ENCODE results near the gene DBH. TPM values are rescaled to one million over a fixed set of nuclear protein-coding genes. Genes with fewer than 3 reads are reported as not detected.

Gene DBH
- total RNA-seq, 1 donor from 2014 or later: under 0.01 TPM

GRCh38 chr9:133679056-133679455 lies 42.9 kb downstream of the DBH start:
- FAIRE-seq (no peak), DNase-seq (ENCODE audit: low spot score in 2 of 2) (no peak)

- no peak for FAIRE-seq
- DNase-seq (ENCODE audit: low spot score in 2 of 2): no peak
Observed at GRCh38 chr9:133679466-133680061, 43.4 kb downstream of the DBH start.

GRCh38 chr9:133680250-133680975 lies 44.2 kb downstream of the DBH start:
- no peak for DNase-seq (ENCODE audit: low spot score in 2 of 2)
- FAIRE-seq: no peak

- FAIRE-seq (no peak), DNase-seq (ENCODE audit: low spot score in 2 of 2) (no peak)
Observed at GRCh38 chr9:133680976-133681657, 45.0 kb downstream of the DBH start.

- no peak for DNase-seq (ENCODE audit: low spot score in 2 of 2)
- no peak for FAIRE-seq
Observed at GRCh38 chr9:133681658-133682306, 45.6 kb downstream of the DBH start.

- no peak for FAIRE-seq
- DNase-seq (ENCODE audit: low spot score in 2 of 2): no peak
Observed at GRCh38 chr9:133682818-133683585, 46.8 kb downstream of the DBH start.

- FAIRE-seq (no peak), DNase-seq (ENCODE audit: low spot score in 2 of 2) (no peak)
Observed at GRCh38 chr9:133683586-133684120, 47.5 kb downstream of the DBH start.

- FAIRE-seq (no peak), DNase-seq (ENCODE audit: low spot score in 2 of 2) (peak; percentile 52 to 67)
Observed at GRCh38 chr9:133684121-133684935, 48.2 kb downstream of the DBH start.

- FAIRE-seq (no peak), DNase-seq (ENCODE audit: low spot score in 2 of 2) (no peak)
Observed at GRCh38 chr9:133684936-133685361, 48.8 kb downstream of the DBH start.

GRCh38 chr9:133685653-133686609 lies 49.8 kb downstream of the DBH start:
- DNase-seq (ENCODE audit: low spot score in 2 of 2) (no peak), FAIRE-seq (no peak)

GRCh38 chr9:133686642-133687575 lies 50.7 kb downstream of the DBH start:
- peak in 1 of 2 donors; percentile 64 for DNase-seq (ENCODE audit: low spot score in 2 of 2)
- no peak for FAIRE-seq

GRCh38 chr9:133687856-133688761 lies 51.9 kb downstream of the DBH start:
- FAIRE-seq (no peak), DNase-seq (ENCODE audit: low spot score in 2 of 2) (no peak)

- FAIRE-seq: no peak
- DNase-seq (ENCODE audit: low spot score in 2 of 2): no peak
Observed at GRCh38 chr9:133689151-133689763, 53.1 kb downstream of the DBH start.

GRCh38 chr9:133690081-133690561 lies 54.0 kb downstream of the DBH start:
- FAIRE-seq: no peak

GRCh38 chr9:133691191-133691590 lies 55.0 kb downstream of the DBH start:
- FAIRE-seq (no peak), DNase-seq (ENCODE audit: low spot score in 2 of 2) (no peak)

More at GRCh38 chr9:133690081-133690561, 54.0 kb downstream of the DBH start:
- DNase-seq (ENCODE audit: low spot score in 2 of 2): no peak

Data from frontal cortex (tissue), 4 donors.